Cardiac septum (tissue), 1 donor: ENCODE results near the gene KCNH5. TPM values are rescaled to one million over a fixed set of nuclear protein-coding genes. Genes with fewer than 3 reads are reported as not detected.

Experiments
- DNase-seq: peaks from one replicate; pipeline ENCODE4 v3.0.0-alpha.2; 2020; ENCODE audit warnings: low spot score
- intact Hi-C: fragments of 100-400 bp; cut with DNase I; formaldehyde crosslinking; loops from one replicate; pipeline ENCODE4 v1.14.0; 2022
- long read RNA-seq: library from polyadenylated mRNA; unstranded; transcript quantifications from one replicate; pipeline ENCODE4 v2.0.0, GENCODE V29; 2021
- total RNA-seq: library from RNA; stranded (reverse); fragmentation: NEBNext Ultra II Directional; extraction: Animal tissue kit (Norgen Biotek cat#: 25700); gene quantifications from one replicate; pipeline ENCODE4 v1.2.1, GENCODE V29; 2021
- donor health status: DM: no; HTN: no; CAD: no.

KCNH5 gene, protein sequence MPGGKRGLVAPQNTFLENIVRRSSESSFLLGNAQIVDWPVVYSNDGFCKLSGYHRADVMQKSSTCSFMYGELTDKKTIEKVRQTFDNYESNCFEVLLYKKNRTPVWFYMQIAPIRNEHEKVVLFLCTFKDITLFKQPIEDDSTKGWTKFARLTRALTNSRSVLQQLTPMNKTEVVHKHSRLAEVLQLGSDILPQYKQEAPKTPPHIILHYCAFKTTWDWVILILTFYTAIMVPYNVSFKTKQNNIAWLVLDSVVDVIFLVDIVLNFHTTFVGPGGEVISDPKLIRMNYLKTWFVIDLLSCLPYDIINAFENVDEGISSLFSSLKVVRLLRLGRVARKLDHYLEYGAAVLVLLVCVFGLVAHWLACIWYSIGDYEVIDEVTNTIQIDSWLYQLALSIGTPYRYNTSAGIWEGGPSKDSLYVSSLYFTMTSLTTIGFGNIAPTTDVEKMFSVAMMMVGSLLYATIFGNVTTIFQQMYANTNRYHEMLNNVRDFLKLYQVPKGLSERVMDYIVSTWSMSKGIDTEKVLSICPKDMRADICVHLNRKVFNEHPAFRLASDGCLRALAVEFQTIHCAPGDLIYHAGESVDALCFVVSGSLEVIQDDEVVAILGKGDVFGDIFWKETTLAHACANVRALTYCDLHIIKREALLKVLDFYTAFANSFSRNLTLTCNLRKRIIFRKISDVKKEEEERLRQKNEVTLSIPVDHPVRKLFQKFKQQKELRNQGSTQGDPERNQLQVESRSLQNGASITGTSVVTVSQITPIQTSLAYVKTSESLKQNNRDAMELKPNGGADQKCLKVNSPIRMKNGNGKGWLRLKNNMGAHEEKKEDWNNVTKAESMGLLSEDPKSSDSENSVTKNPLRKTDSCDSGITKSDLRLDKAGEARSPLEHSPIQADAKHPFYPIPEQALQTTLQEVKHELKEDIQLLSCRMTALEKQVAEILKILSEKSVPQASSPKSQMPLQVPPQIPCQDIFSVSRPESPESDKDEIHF
- not detected for total RNA-seq
- long read RNA-seq = 0 reads

DNA sequence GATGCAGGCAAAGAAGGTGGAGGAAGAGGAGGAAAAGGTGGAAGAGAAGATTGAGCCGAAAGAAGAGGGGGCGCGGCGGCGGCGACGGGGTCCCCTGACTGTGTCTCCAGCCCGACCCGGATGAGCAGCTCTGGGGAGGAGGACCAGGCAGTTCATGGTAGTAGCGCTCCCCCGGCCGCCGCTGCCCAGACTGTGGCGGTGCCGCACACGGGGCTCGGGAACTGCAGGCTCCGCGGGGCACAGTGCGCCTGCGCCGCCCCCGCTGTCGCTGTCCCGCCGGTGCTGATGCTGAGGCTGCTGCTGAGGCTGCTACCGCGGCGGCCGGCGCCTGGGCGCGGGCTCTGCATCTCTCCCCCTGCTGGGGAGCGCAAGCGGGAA is at the start of gene KCNH5:
Gene KCNH5, minus strand, starts transcription at position 225 of the 378 bp plus-strand sequence. CDS start 272 bp downstream, outside the sequence.
- DNase-seq = no peak
- intact Hi-C loops = no loop called here

DNA sequence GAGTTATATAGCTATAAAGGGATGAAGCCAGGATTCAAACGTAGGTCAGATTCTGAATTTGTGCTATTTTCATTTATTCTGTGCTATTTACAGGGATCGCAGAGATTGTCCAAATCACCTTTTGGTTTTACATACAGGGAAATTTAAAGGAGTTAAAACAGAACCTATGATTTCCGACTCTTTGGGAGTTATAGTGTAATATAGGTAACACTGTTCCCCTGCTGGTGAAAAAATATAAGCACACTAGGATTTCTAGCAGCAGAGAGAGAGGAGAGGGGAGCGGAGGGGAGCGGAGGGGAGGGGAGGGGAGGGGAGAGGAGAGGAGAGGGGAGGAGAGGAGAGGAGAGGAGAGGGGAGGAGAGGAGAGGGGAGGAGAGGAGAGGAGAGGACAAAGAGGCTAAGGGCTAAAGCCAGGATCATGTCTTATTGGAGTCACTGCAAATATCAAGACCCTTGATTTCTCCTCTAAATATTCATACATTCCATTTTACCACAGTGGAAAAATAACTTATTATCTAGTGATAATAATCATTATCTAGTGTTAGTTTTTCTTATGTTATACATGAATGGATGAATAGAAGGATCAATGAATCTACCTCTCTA is 46.2 kb upstream of the KCNH5 start:
- intact Hi-C loops = no loop called here
- no peak for DNase-seq

- no peak for DNase-seq
- intact Hi-C loops = no loop called here
Observed at GRCh38 chr14:63088865-63089264, 43.6 kb upstream of the KCNH5 start.

DNA sequence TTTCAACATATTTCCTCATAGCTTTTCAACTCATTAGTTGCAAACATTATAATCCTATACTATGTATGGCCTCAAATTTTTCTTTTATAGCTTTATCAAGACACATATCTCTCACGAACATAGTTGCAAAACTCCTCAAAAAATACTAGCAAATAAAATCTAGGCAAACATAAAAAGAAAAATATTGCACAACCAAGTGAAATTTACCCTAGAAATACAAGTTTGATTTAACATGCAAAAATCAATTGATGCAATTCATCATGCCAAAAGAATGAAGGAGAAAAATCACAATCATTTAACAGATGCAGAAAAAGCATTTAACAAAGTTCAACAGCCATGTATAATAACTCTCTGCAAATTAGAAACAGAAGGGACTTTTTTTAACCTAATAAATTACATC is 33.3 kb upstream of the KCNH5 start:
- intact Hi-C loops = no loop called here
- no peak for DNase-seq

DNA sequence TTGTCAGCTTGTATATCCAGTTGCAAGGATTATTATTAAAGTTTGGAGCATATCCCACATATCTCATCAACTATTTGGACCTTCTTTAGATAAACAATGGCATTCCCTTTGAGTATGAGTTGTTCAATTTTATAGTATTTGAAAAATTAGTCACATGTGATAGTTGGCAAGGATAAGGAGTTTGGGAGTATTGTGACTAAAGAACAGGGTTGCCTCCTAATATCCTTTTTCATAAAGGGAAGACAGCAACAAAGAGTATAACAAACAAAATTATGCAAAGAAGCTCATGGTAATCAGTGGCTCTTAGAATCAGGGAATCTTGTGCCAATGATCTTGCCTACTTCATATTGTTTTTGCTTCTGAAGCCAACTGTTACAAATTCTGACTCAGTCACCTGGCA is 31.2 kb upstream of the KCNH5 start:
- DNase-seq = no peak
- intact Hi-C loops = no loop called here

- intact Hi-C loops = no loop called here
- no peak for DNase-seq
Observed at GRCh38 chr14:63055631-63056030, 10.4 kb upstream of the KCNH5 start.

DNA sequence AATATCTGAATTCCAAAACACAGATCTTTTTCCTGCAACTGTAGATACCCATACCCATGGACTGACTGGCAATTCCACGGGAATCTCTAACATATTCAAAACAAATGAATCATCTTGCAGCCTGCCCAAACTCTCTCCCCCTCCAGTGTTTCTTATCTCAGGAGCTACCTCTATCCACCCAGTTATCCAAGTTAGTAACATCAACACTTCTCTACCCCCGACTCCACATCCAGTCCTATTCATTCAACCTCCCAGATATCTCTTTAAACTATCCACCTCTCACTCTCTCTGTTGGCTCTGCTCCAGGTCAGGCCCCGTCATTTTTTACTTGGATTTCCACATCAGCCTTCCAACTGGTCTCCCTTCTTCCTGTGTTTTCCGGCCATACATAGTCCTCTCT is 6.7 kb upstream of the KCNH5 start:
- no peak for DNase-seq
- intact Hi-C loops = no loop called here

DNA sequence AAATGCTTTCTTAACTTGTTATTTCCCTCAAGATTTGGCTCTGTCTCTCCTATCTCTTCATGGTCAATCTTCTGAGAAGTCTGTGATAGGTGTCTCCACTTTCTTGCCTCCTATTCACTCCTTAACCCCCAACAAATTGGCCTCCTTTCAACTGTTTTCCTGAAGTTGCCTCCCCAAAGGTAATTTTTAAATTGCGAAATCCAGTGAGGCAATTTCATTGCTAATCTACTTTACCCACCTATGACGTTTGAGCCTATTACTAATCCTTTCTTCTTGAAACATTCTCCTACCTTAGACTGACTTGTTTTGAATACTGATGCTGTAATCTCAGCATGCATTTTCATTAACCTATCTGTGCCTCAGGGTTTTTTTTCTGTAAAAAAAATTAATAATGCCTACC is 6.0 kb upstream of the KCNH5 start:
- intact Hi-C loops = no loop called here

GRCh38 chr14:63050694-63051093 is 5.4 kb upstream of the KCNH5 start:
- no peak for DNase-seq
- intact Hi-C loops = no loop called here

More for the DNA sequence above, 6.0 kb upstream of the KCNH5 start:
- DNase-seq = no peak

DNA sequence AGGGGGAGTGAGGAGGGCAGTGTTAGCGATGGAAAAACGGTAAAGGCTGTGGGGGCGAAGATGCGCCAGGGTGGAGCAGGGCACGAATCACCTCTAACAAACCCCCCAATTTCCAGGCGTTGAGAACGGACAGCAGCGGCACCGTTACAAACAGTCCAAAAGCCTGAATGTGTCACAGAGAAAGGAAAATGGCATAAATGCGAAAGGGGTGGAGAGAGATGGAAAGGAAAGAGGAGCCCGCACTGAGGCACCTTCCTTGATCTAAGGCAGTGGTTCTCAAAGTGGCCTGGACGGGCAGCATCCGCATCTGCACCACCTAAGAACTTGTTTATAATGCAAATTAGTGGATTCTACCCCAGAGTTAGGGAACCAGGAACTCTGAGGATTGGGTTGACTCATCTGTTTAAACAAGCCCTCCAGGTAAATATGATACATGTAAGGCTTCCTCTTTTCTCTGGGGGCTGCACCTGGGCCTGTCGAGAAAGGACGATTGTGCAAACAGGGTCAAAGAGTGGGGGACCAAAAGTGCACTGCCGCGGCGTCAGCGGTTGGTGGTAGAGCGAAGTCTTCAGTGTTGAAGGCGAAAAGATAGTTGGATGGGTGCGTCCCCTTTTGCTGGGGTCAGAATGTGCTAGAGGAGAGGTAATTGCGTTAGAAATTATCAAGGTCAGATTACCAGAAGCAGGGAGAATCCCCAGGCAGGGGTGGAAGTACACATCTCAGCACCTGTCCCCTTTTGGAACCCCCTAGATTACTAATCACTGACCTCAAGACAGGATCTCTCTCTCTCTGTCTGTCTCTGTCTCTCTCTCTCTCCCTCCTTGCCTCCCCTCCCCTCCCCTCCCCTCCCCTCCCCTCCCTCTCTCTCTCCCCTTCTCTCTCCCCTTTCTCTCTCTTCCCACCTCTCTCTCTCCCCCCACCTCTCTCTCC is 1.3 kb upstream of the KCNH5 start:
- no peak for DNase-seq
- intact Hi-C loops = no loop called here

DNA sequence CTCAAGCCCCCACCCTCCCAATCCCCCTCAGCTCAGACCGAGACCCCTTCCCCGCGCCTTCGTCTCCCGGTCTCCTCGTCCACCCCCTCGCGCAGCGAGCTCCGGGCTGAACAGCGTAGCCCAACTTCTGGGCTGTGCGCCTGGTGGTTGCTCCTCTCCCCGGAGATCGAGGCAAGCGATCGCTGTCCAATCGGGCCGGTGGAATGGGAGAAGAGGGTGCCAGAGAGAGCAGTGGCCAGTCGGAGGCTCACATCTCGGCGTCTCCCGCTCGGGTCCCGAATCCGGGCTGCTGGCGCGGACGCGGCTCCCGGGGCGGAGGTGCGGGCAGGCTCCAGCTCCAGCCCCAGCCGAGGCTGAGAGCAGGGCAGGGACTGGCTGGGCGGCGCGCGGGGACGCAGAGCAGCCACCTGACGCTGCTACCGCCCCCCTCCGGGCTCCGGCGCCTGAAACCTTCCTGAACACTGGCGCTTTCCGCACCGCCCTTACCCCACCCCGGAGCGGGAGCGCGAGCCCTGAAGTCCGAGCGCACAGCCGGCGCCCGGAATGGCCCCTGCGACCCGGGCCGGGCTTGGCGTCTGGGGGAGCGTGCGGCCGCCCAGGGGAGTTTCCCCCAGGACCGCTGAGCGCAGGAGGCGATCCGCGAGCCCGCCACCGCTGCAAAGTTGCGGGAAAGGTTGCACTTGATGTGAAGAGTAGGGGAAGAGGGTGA is 508 bp upstream of the KCNH5 start:
- no peak for DNase-seq
- intact Hi-C loops = no loop called here

DNA sequence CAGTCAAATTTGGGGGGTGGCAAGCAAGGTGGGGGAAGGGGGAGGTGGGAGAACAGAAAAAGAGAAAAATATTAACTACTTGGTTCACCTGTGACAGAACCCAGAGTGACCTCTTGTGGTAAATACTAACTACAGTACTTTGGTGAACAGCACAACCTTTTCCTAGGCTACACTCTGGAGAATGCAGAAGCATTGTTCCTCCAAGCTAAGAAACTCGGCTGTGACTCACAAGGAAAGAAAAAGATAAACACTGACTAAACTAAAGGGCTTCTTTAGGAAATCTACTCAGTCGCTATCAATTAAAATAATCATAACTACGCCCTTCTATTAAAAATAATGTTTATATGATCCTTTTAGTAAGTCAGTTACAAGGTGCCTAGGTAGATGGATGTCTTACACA is 5.4 kb downstream of the KCNH5 start:
- intact Hi-C loops = no loop called here
- DNase-seq = no peak

DNA sequence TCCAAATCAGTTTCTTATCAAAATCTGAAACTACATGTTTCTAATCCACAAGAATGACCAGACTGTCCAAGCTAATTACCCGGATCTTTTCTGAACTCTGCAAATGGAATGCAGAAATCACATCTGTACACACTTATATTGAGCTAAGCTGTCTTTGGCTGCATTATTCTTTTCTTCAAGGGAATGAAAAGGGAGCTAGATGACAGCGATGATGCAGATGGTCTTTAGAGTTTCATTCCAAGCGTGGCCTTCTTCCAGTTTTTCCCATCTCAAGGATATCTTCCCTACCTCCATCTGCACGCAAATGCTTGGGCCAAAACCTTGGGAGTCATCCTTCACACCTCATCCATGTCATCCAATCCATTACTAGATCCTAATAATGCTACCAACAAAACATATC is 12.6 kb downstream of the KCNH5 start:
- intact Hi-C loops = no loop called here
- DNase-seq = no peak

DNA sequence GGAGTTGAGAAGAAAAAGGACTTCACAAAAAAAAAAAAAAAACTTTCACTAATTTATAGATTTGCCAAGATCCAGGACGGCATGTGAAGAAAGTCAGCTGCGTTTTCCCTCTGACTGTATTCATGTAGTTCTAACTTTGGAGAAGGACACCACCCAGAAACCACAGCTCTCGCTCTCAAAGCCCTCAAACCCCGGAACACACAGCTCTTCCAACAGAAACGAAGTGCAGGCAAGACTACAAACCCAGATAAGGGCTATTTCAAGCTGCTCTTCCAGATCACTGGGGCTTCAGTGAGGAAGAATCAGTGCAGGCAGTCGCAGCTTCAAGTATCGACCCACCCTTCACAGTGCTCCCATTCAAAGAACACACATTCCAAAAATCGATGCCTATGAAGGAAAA is 13.2 kb downstream of the KCNH5 start:
- no peak for DNase-seq
- intact Hi-C loops = no loop called here

DNA sequence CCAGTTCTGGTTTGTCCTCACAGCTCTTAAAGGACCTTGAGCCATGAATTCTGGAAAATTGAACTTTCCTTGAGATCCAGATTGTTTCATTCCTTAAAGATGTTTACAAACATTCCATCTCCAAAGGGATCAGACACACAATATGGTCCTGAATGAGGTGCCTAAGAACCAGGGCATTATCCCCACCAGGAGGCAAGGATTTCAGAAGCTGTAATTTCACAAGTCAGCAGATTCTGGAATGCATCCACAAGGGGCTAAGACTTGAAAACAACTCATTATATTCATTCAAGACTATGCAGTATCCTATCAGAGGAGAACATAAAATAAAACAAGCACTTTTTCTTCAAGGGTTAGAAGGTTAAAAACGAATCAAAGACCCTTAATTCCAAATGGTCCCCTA is 15.1 kb downstream of the KCNH5 start:
- no peak for DNase-seq
- intact Hi-C loops = no loop called here

DNA sequence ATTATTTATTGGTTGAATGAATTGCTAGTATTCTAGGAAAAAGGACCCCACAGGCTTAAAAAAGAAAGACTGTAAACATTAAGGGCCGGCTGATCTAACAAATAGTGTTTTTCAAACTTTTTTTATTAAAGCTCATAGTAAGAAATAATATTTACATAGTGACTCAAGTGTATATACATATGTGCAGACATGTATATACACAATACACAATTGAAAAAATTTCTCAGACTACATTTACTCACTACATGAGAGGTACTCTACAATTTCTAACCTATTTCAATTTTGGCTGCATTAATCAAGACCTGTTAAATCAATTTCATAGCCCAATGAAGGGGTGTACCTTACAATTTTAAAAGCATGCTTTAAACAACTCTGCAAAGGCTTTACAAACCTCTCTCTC is 17.5 kb downstream of the KCNH5 start:
- intact Hi-C loops = no loop called here
- no peak for DNase-seq

GRCh38 chr14:63026491-63026890 is 18.8 kb downstream of the KCNH5 start:
- intact Hi-C loops = no loop called here
- DNase-seq = no peak

- intact Hi-C loops = no loop called here
- DNase-seq = no peak
Observed at GRCh38 chr14:63014621-63015020, 30.6 kb downstream of the KCNH5 start.

DNA sequence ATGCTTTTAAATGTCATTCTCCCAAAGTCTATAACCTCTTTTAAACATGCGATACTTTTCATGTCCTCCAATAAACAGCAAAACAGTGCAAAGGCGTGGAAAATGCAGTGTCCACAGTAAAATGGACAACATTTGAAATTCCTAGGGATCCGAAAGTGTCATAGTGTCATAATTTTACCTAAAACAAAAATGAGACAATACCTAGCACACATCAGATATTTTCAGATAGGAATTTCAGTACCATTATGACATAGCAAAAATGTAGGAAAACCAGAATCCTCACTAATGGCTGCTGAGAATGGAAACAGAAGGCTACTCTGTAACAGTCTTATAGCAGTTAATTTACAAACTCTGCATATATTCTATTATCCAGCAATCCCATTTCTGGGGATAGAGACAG is 33.1 kb downstream of the KCNH5 start:
- intact Hi-C loops = no loop called here

More for the DNA sequence above, 33.1 kb downstream of the KCNH5 start:
- no peak for DNase-seq
